KOPT-K1 (cell line): ENCODE measurements around the gene C4orf33.
"Not testable (repeated sequence)": the region's sequence is repeated elsewhere in the genome, so short reads cannot be mapped to it uniquely, and the experiment has no call there.

Source experiments
- H3K27ac ChIP-seq: fragments of 200-600 bp; sonication (generic); 2 replicates; pipeline ENCODE4 v1.5.1; 2016; ENCODE audit warnings: antibody characterized with exemption, mild to moderate bottlenecking, low read depth, low read length; ENCODE audit not compliant: poor library complexity, severe bottlenecking
- H3K36me3 ChIP-seq: fragments of 200-600 bp; sonication (generic); 2 replicates; pipeline ENCODE4 v1.5.1; 2017; ENCODE audit warnings: antibody characterized with exemption, mild to moderate bottlenecking, low read length, moderate library complexity; ENCODE audit not compliant: insufficient read depth
- H3K9me3 ChIP-seq: fragments of 200-600 bp; sonication (generic); 2 replicates; pipeline ENCODE4 v1.5.1; 2017; ENCODE audit warnings: antibody characterized with exemption, low read length, mild to moderate bottlenecking; ENCODE audit not compliant: insufficient read depth, poor library complexity, severe bottlenecking

The C4orf33 gene

GRCh38 chr4:129095811-129096454 lies at the start of gene C4orf33:
TSS of gene C4orf33 (plus strand) at chr4:129096152. CDS start at chr4:129102611, 6,459 bp downstream.
- Histone ChIP-seq H3K27ac (peak within 1 kb of the TSS; percentile 70), H3K36me3 (no peaks in the 10 kb centered on the region), H3K9me3 (no peaks in the 10 kb centered on the region)

- H3K27ac ChIP-seq = no peak overlapping the region
- H3K36me3 ChIP-seq = peaks cover 50% of the 10 kb centered on the region
- H3K9me3 ChIP-seq = peaks cover 96% of the 10 kb centered on the region
These were observed 36.9 kb upstream of the C4orf33 start for GRCh38 chr4:129059028-129059427.

GRCh38 chr4:129062580-129062979 lies 33.4 kb upstream of the C4orf33 start:
- peaks cover 52% of the 10 kb centered on the region for H3K36me3 ChIP-seq
- H3K27ac ChIP-seq = no peak overlapping the region
- peaks cover 81% of the 10 kb centered on the region for H3K9me3 ChIP-seq

- no peak overlapping the region for H3K27ac ChIP-seq
- peaks cover 70% of the 10 kb centered on the region for H3K9me3 ChIP-seq
- peaks cover 52% of the 10 kb centered on the region for H3K36me3 ChIP-seq
These were observed 32.3 kb upstream of the C4orf33 start for GRCh38 chr4:129063640-129064039.

- H3K9me3 ChIP-seq = peaks cover 66% of the 10 kb centered on the region
- no peak overlapping the region for H3K27ac ChIP-seq
- peaks cover 52% of the 10 kb centered on the region for H3K36me3 ChIP-seq
These were observed 31.2 kb upstream of the C4orf33 start for GRCh38 chr4:129064717-129065116.

- Histone ChIP-seq H3K36me3 (peaks cover 31% of the 10 kb centered on the region), H3K9me3 (peaks cover 62% of the 10 kb centered on the region)
- not testable (repeated sequence) for H3K27ac ChIP-seq
These were observed 26.4 kb upstream of the C4orf33 start for GRCh38 chr4:129069537-129069936.

- Histone ChIP-seq H3K36me3 (peaks cover 80% of the 10 kb centered on the region), H3K27ac (no peak overlapping the region), H3K9me3 (peaks cover 84% of the 10 kb centered on the region)
These were observed 18.6 kb upstream of the C4orf33 start for GRCh38 chr4:129077326-129077725.

GRCh38 chr4:129080129-129080528 lies 15.8 kb upstream of the C4orf33 start:
- Histone ChIP-seq H3K27ac (no peak overlapping the region), H3K36me3 (peaks cover 66% of the 10 kb centered on the region), H3K9me3 (peaks cover 80% of the 10 kb centered on the region)

GRCh38 chr4:129082302-129082701 lies 13.7 kb upstream of the C4orf33 start:
- Histone ChIP-seq H3K27ac (no peak overlapping the region), H3K36me3 (peaks cover 56% of the 10 kb centered on the region), H3K9me3 (peaks cover 71% of the 10 kb centered on the region)

- peaks cover 28% of the 10 kb centered on the region for H3K36me3 ChIP-seq
These were observed 10.5 kb upstream of the C4orf33 start for GRCh38 chr4:129085472-129085871.

GRCh38 chr4:129087516-129087915 lies 8.4 kb upstream of the C4orf33 start:
- Histone ChIP-seq H3K36me3 (peaks cover 10% of the 10 kb centered on the region), H3K9me3 (peaks cover 25% of the 10 kb centered on the region), H3K27ac (no peak overlapping the region)

More at GRCh38 chr4:129085472-129085871, 10.5 kb upstream of the C4orf33 start:
- H3K9me3 ChIP-seq = peaks cover 44% of the 10 kb centered on the region
- H3K27ac ChIP-seq = no peak overlapping the region

GRCh38 chr4:129092631-129093190 lies 3.2 kb upstream of the C4orf33 start:
- H3K36me3 ChIP-seq = no peaks in the 10 kb centered on the region

GRCh38 chr4:129093191-129093920 lies 2.6 kb upstream of the C4orf33 start, which contains the start of gene SCLT1:
TSS of gene SCLT1 (minus strand) at chr4:129093539. CDS start at chr4:129093103, 436 bp downstream.
- H3K27ac ChIP-seq = peak within 1 kb of the TSS; percentile 92
- no peaks in the 10 kb centered on the region for H3K36me3 ChIP-seq
- no peaks in the 10 kb centered on the region for H3K9me3 ChIP-seq

More at GRCh38 chr4:129092631-129093190, 3.2 kb upstream of the C4orf33 start:
- peak overlapping the region; percentile 92 for H3K27ac ChIP-seq
- no peaks in the 10 kb centered on the region for H3K9me3 ChIP-seq

GRCh38 chr4:129094347-129094746 lies 1.6 kb upstream of the C4orf33 start:
- H3K9me3 ChIP-seq = no peaks in the 10 kb centered on the region
- H3K27ac ChIP-seq = peak overlapping the region; percentile 92
- H3K36me3 ChIP-seq = no peaks in the 10 kb centered on the region

GRCh38 chr4:129098531-129099001 lies 2.6 kb downstream of the C4orf33 start:
- no peaks in the 10 kb centered on the region for H3K9me3 ChIP-seq
- H3K36me3 ChIP-seq = 0 out of 2 replicates have a peak, but pooled peaks cover 3% of the 10 kb centered on the region
- H3K27ac ChIP-seq = no peak overlapping the region
